H9 (cell line): Measurements from ENCODE around the gene DCUN1D2. TPM values are rescaled to one million over a fixed set of nuclear protein-coding genes. Genes with fewer than 3 reads are reported as not detected.

Experiments
- DNase-seq: peaks from one replicate; pipeline ENCODE4 v3.0.0-alpha.2; 2017
- H2AFZ ChIP-seq: one replicate; pipeline ENCODE4 v1.6.1; 2013; ENCODE audit warnings: mild to moderate bottlenecking, low read length, control low read depth, moderate library complexity
- H2AK5ac ChIP-seq: 2 replicates; pipeline ENCODE4 v1.6.1; 2013; ENCODE audit warnings: low read length, control low read depth, mixed read lengths; ENCODE audit not compliant: insufficient read length
- H2BK120ac ChIP-seq: one replicate; pipeline ENCODE4 v1.6.1; 2013; ENCODE audit warnings: low read depth, mild to moderate bottlenecking, low read length, control low read depth, inconsistent platforms; ENCODE audit not compliant: poor library complexity, severe bottlenecking
- H2BK12ac ChIP-seq: 2 replicates; pipeline ENCODE4 v1.6.1; 2013; ENCODE audit warnings: low read length, control low read depth, mixed read lengths, low read depth; ENCODE audit not compliant: insufficient read length
- H2BK15ac ChIP-seq: 2 replicates; pipeline ENCODE4 v1.6.1; 2013; ENCODE audit warnings: low read depth, low read length, control low read depth
- H2BK20ac ChIP-seq: one replicate; pipeline ENCODE4 v1.6.1; 2013; ENCODE audit warnings: low read depth, mild to moderate bottlenecking, low read length, control low read depth, inconsistent platforms; ENCODE audit not compliant: poor library complexity, severe bottlenecking
- H2BK5ac ChIP-seq: 2 replicates; pipeline ENCODE4 v1.6.1; 2013; ENCODE audit warnings: low read length, control low read depth, mixed read lengths; ENCODE audit not compliant: insufficient read length
- H3K14ac ChIP-seq: 2 replicates; pipeline ENCODE4 v1.6.1; 2013; ENCODE audit warnings: low read length, control low read depth; ENCODE audit not compliant: insufficient read depth
- H3K18ac ChIP-seq: 2 replicates; pipeline ENCODE4 v1.6.1; 2013; ENCODE audit warnings: low read depth, mild to moderate bottlenecking, mixed read lengths, low read length, control low read depth; ENCODE audit not compliant: insufficient read length
- H3K23ac ChIP-seq: 2 replicates; pipeline ENCODE4 v1.6.1; 2013; ENCODE audit warnings: low read length, control low read depth, mixed read lengths, low read depth; ENCODE audit not compliant: insufficient read length
- H3K23me2 ChIP-seq: 2 replicates; pipeline ENCODE4 v1.6.1; 2013; ENCODE audit warnings: low read depth, mild to moderate bottlenecking, mixed read lengths, low read length, control low read depth; ENCODE audit not compliant: insufficient read length, poor library complexity, severe bottlenecking
- H3K27ac ChIP-seq: 2 replicates; pipeline ENCODE4 v1.5.1; 2013; ENCODE audit warnings: low read length, control low read depth, mixed read lengths, low read depth; ENCODE audit not compliant: insufficient read length
- H3K27me3 ChIP-seq: 2 replicates; pipeline ENCODE4 v1.6.1; 2013; ENCODE audit warnings: low read length, control low read depth, inconsistent platforms; ENCODE audit not compliant: insufficient read depth
- H3K4ac ChIP-seq: 2 replicates; pipeline ENCODE4 v1.6.1; 2013; ENCODE audit warnings: low read depth, mild to moderate bottlenecking, control low read depth, inconsistent platforms, low read length, moderate library complexity
- H3K4me1 ChIP-seq: 2 replicates; pipeline ENCODE4 v1.6.1; 2013; ENCODE audit warnings: low read length, control low read depth, inconsistent platforms; ENCODE audit not compliant: insufficient read depth
- H3K4me2 ChIP-seq: 2 replicates; pipeline ENCODE4 v1.6.1; 2013; ENCODE audit warnings: low read length, control low read depth, mixed read lengths; ENCODE audit not compliant: insufficient read length, insufficient read depth
- H3K56ac ChIP-seq: 2 replicates; pipeline ENCODE4 v1.6.1; 2013; ENCODE audit warnings: low read depth, mild to moderate bottlenecking, mixed read lengths, low read length, control low read depth; ENCODE audit not compliant: insufficient read length
- H3K79me1 ChIP-seq: 2 replicates; pipeline ENCODE4 v1.6.1; 2013; ENCODE audit warnings: low read depth, mild to moderate bottlenecking, moderate library complexity, low read length, control low read depth, inconsistent platforms; ENCODE audit not compliant: insufficient read depth, poor library complexity, severe bottlenecking
- H3K79me2 ChIP-seq: 2 replicates; pipeline ENCODE4 v1.6.1; 2013; ENCODE audit warnings: low read length, control low read depth, inconsistent platforms; ENCODE audit not compliant: insufficient read depth
- H3K9ac ChIP-seq: 2 replicates; pipeline ENCODE4 v1.6.1; 2013; ENCODE audit warnings: low read length, control low read depth, mixed read lengths; ENCODE audit not compliant: insufficient read length; ENCODE audit errors: extremely low read depth
- H3K9me3 ChIP-seq: one replicate; pipeline ENCODE4 v1.6.1; 2013; ENCODE audit warnings: low read depth, low read length, inconsistent platforms; ENCODE audit not compliant: control insufficient read depth
- H3T11ph ChIP-seq: one replicate; pipeline ENCODE4 v1.6.1; 2013; ENCODE audit warnings: mild to moderate bottlenecking, low read length, control low read depth, inconsistent platforms
- H4K20me1 ChIP-seq: one replicate; pipeline ENCODE4 v1.6.1; 2013; ENCODE audit not compliant: control insufficient read depth, insufficient read length, insufficient read depth
- H4K5ac ChIP-seq: 2 replicates; pipeline ENCODE4 v1.6.1; 2013; ENCODE audit warnings: low read depth, mild to moderate bottlenecking, mixed read lengths, low read length, control low read depth; ENCODE audit not compliant: insufficient read length
- H4K8ac ChIP-seq: replicated peaks from 2 replicates; pipeline ENCODE4 v1.6.1; 2013; ENCODE audit warnings: low read length, control low read depth, mixed read lengths, low read depth; ENCODE audit not compliant: insufficient read length
- H4K91ac ChIP-seq: 2 replicates; pipeline ENCODE4 v1.6.1; 2013; ENCODE audit warnings: low read depth, mild to moderate bottlenecking, moderate library complexity, mixed read lengths, low read length, control low read depth; ENCODE audit not compliant: insufficient read length
- H3K27ac Mint-ChIP-seq, 3 experiments: 2 replicates in 2 of 3; 3 replicates in 1 of 3; pipeline ENCODE4 v1.8.0; 2020 to 2021; ENCODE audit warnings: mixed read lengths in 3 of 3, mild to moderate bottlenecking in 1 of 3, moderate library complexity in 1 of 3
- H3K27me3 Mint-ChIP-seq: 2 replicates; pipeline ENCODE4 v1.8.0; 2021; ENCODE audit warnings: low read depth, mild to moderate bottlenecking, moderate library complexity, mixed read lengths
- H3K36me3 Mint-ChIP-seq, 3 experiments: 2 replicates in 2 of 3; 3 replicates in 1 of 3; pipeline ENCODE4 v1.8.0; 2020 to 2021; ENCODE audit warnings: low read depth in 3 of 3, mixed read lengths in 3 of 3; ENCODE audit not compliant: insufficient read depth in 1 of 3
- H3K4me1 Mint-ChIP-seq, 2 experiments: 2 replicates each; pipeline ENCODE4 v1.8.0; 2020; ENCODE audit warnings: mixed read lengths in 2 of 2
- H3K4me3 Mint-ChIP-seq, 2 experiments: 2 replicates in 1 of 2; 3 replicates in 1 of 2; pipeline ENCODE4 v1.8.0; 2020 to 2021; ENCODE audit warnings: mild to moderate bottlenecking in 2 of 2, mixed read lengths in 2 of 2, moderate library complexity in 1 of 2
- H3K9me3 Mint-ChIP-seq, 2 experiments: 2 replicates in 1 of 2; 3 replicates in 1 of 2; pipeline ENCODE4 v1.8.0; 2020; ENCODE audit warnings: mild to moderate bottlenecking in 2 of 2, mixed read lengths in 2 of 2, moderate library complexity in 1 of 2
- CTCF ChIP-seq: fragments of 200-600 bp; sonication (generic); conservative IDR thresholded peaks from 3 replicates; pipeline ENCODE4 v1.8.0; 2021; ENCODE audit warnings: antibody characterized with exemption, mild to moderate bottlenecking
- WGBS: extraction: QIAGEN DNeasy Blood & Tissue Kit; methylation state at CpG from one replicate; pipeline ENCODE4 v1.1.7; 2013; ENCODE audit warnings: missing lambda C conversion rate, low lambda C conversion rate, mixed read lengths; ENCODE audit not compliant: insufficient read length; ENCODE audit errors: extremely low coverage; 5-methylcytosine and 5-hydroxymethylcytosine counted together
- total RNA-seq: library from RNA; stranded (reverse); gene quantifications from 2 replicates; pipeline ENCODE4 v1.2.1, GENCODE V29; 2021

The DCUN1D2 gene
- total RNA-seq, 1 experiment from 2014 or later, result 36.8 TPM

- no peaks in the 10 kb centered on the region for H4K20me1 ChIP-seq
- WGBS, result no CpG with 5 or more reads among the region's 6 CpGs
Observed at GRCh38 chr13:113498905-113499304, 8.4 kb upstream of the DCUN1D2 start.

More at GRCh38 chr13:113498905-113499304, 8.4 kb upstream of the DCUN1D2 start:
- no peak overlapping the region for H3K4ac ChIP-seq
- no peak overlapping the region for H2BK15ac ChIP-seq
- no peaks in the 10 kb centered on the region for H3K79me1 ChIP-seq
- Mint-ChIP-seq H3K9me3 (no peaks in the 10 kb centered on the region), H3K4me3 (no peak overlapping the region), H3K27ac (no peak overlapping the region; a peak in 1 of 7 replicates), H3K27me3 (no peaks in the 10 kb centered on the region), H3K4me1 (peaks cover 20 to 24% of the 10 kb centered on the region in 2 experiments), H3K36me3 (peaks cover 21 to 80% (median 77%) of the 10 kb centered on the region in 3 experiments; a peak in 6 of 7 replicates)
- H3K79me2 ChIP-seq, result peaks cover 9% of the 10 kb centered on the region; the same call in 1 of the 2 replicates
- no peak overlapping the region for H3K14ac ChIP-seq
- no peaks in the 10 kb centered on the region for H3K9me3 ChIP-seq
- TF ChIP-seq CTCF, result no peak
- H2BK20ac ChIP-seq, result no peak overlapping the region
- peaks cover 7% of the 10 kb centered on the region for H3K23me2 ChIP-seq
- no peak overlapping the region for H2AK5ac ChIP-seq
- no peak for DNase-seq
- no peak overlapping the region for H3K27ac ChIP-seq
- H4K8ac ChIP-seq, result no peak overlapping the region
- no peak overlapping the region for H2BK12ac ChIP-seq
- no peak overlapping the region for H2BK5ac ChIP-seq
- no peak overlapping the region for H4K5ac ChIP-seq
- no peak overlapping the region for H3K56ac ChIP-seq
- H3K27me3 ChIP-seq, result no peaks in the 10 kb centered on the region
- H3K18ac ChIP-seq, result no peak overlapping the region
- no peak overlapping the region for H3T11ph ChIP-seq
- no peak overlapping the region for H3K4me2 ChIP-seq
- no peak overlapping the region for H3K9ac ChIP-seq
- no peaks in the 10 kb centered on the region for H3K4me1 ChIP-seq
- no peak overlapping the region for H2AFZ ChIP-seq
- H2BK120ac ChIP-seq, result no peak overlapping the region
- H3K23ac ChIP-seq, result no peak overlapping the region
- H4K91ac ChIP-seq, result no peak overlapping the region
